Pancreas (tissue), 10 donors: ENCODE measurements around the gene GRIP2. TPM values are rescaled to one million over a fixed set of nuclear protein-coding genes. Genes with fewer than 3 reads are reported as not detected.
A peak's percentile ranks its signal among the peaks of the same experiment; 100 is the strongest.

Source experiments
- ATAC-seq, 4 donors: fragments of 200-7000 bp; cut with Tn5 transposase; one replicate each; pipeline versions ENCODE4 v1.8.0 to v1.9.1; 2020; ENCODE audit warnings: mild to moderate bottlenecking in 4 of 4, moderate library complexity in 4 of 4
- DNase-seq, 6 donors: peaks; one replicate each; pipeline ENCODE4 v3.0.0-alpha.2; 2020
- FAIRE-seq: peaks from 2 replicates; lab custom pipeline; 2012; peaks lifted over from hg19 to GRCh38; lab: Jason Lieb, UNC
- H3K27ac ChIP-seq, 4 donors: fragments of 200-600 bp; sonication (generic); 1 replicate in 3 of 4; 2 replicates in 1 of 4; pipeline versions ENCODE4 v1.5.0 to v1.8.0; 2020
- H3K27me3 ChIP-seq, 4 donors: fragments of 200-600 bp; one replicate each; pipeline ENCODE4 v1.8.0; 2021
- H3K36me3 ChIP-seq, 3 donors: fragments of 200-600 bp; sonication (generic) in 1 of 3; one replicate each; pipeline versions ENCODE4 v1.5.0 to v1.8.0; 2020 to 2021
- H3K4me1 ChIP-seq, 3 donors: fragments of 200-600 bp; one replicate each; pipeline ENCODE4 v1.8.0; 2021
- H3K4me3 ChIP-seq, 4 donors: fragments of 200-600 bp; sonication (generic) in 2 of 4; one replicate each; pipeline versions ENCODE4 v1.5.0 to v1.8.0; 2020 to 2021
- H3K9me3 ChIP-seq, 4 donors: fragments of 200-600 bp; one replicate each; pipeline ENCODE4 v1.8.0; 2021
- WGBS, 2 donors: extraction: QIAGEN DNeasy Blood & Tissue Kit; methylation state at CpG; one replicate each; pipeline ENCODE4 v1.1.7; 2013; 5-methylcytosine and 5-hydroxymethylcytosine counted together
- intact Hi-C, 3 donors: fragments of 100-400 bp; cut with DNase I; formaldehyde crosslinking; loops; one replicate each; pipeline versions ENCODE4 v1.11.1 to v1.14.2; 2022
- polyA plus RNA-seq, 2 donors: library from polyadenylated mRNA; stranded (reverse); fragments of 200-250 nt; gene quantifications; one replicate each; pipeline ENCODE4 v1.2.3, GENCODE V29; 2013
- total RNA-seq, 6 donors: library from RNA; stranded (reverse); fragmentation: NEBNext Ultra II Directional in 4 of 6; extraction: Animal tissue kit (Norgen Biotek cat#: 25700) in 4 of 6; gene quantifications; one replicate each; pipeline versions ENCODE4 v1.2.1 to v1.2.4, GENCODE V29; 2021 to 2023
- TF ChIP-seq, protein P1 (sequence below), 4 donors: fragments of 200-600 bp; sonication (generic) in 3 of 4; IDR thresholded peaks; one replicate each; pipeline versions ENCODE4 v1.5.0 to v1.8.0; 2021; ENCODE audit warnings: antibody characterized with exemption in 4 of 4
- donor health status: healthy with polysubstance abuse.
- donor health status: DM: no; HTN: no; CAD: no; lungs with moderate emphysema.
- donor health status: DM: no; HTN: no; CAD: no.
- donor health status: control.
- donor health status: control.
- donor health status: Bipolar disorder and iron deficiency.
- donor health status: DM: yes; HTN: yes; CAD: no.
- donor health status: DM: no; HTN: no; CAD: no.
- donor health status: DM: no; HTN: no; CAD: no.
- donor health status: DM: yes; HTN: yes; CAD: no.

GRIP2 gene
- total and polyA plus RNA-seq, 8 donors = 0.16 to 0.94 (median 0.35) TPM

DNA sequence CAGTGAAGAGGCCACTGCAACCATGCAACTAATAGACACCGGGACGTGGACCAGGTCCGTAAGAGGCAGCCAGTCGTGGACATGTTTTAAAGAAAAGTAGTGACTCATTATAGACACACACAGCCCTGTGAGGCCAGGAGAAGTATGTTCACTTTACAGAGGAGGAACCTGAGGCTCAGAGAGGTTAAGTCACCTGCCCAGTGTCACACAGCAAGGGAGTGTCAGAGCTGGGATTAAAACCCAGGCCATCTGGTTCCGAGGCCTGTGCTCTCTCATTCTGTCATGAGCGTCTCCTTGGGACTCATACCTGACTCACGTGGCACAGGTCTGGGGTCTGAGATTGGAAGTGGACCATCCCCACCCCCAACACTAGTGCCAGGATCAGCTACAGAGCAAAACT is 28.1 kb upstream of the GRIP2 start:
- no peak for FAIRE-seq
- TF ChIP-seq, protein P1, sequence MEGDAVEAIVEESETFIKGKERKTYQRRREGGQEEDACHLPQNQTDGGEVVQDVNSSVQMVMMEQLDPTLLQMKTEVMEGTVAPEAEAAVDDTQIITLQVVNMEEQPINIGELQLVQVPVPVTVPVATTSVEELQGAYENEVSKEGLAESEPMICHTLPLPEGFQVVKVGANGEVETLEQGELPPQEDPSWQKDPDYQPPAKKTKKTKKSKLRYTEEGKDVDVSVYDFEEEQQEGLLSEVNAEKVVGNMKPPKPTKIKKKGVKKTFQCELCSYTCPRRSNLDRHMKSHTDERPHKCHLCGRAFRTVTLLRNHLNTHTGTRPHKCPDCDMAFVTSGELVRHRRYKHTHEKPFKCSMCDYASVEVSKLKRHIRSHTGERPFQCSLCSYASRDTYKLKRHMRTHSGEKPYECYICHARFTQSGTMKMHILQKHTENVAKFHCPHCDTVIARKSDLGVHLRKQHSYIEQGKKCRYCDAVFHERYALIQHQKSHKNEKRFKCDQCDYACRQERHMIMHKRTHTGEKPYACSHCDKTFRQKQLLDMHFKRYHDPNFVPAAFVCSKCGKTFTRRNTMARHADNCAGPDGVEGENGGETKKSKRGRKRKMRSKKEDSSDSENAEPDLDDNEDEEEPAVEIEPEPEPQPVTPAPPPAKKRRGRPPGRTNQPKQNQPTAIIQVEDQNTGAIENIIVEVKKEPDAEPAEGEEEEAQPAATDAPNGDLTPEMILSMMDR (IDR thresholded peaks at IDR 0.05) = no peak

DNA sequence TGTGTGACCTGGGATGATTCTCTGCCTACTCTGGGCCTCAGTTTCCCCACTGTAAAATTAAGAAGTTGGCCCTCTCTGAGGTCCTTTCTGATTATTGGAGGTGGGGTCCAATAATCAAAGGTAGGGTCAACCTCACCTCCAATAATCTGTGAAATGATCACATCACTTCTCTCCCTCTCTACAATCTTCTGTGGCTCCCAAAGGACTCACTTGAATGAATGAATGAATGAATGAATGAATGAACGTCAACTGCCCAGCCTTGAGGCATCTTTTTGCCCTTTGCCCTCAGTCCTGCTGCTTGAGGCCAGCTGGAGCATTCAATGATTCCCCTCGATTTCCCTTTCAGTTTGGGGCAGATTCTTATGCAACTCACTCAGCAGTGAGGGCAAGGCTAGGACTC is 26.7 kb upstream of the GRIP2 start:
- no peaks in the 10 kb centered on the region for H3K9me3 ChIP-seq
- H3K4me3 ChIP-seq = no peak overlapping the region
- DNase-seq (no peak), ATAC-seq (no peak), FAIRE-seq (no peak)
- H3K4me1 ChIP-seq = no peaks in the 10 kb centered on the region
- no peaks in the 10 kb centered on the region for H3K36me3 ChIP-seq
- intact Hi-C loops = no loop called here
- H3K27me3 ChIP-seq = no peaks in the 10 kb centered on the region
- WGBS, 2 donors = 45 to 57% methylated on average over 2 of the region's 2 CpGs
- TF ChIP-seq, protein P1 (IDR thresholded peaks at IDR 0.05) = no peak
- no peak overlapping the region for H3K27ac ChIP-seq

More for the DNA sequence above, 28.1 kb upstream of the GRIP2 start:
- ATAC-seq (no peak), DNase-seq (no peak)
- intact Hi-C loops = no loop called here
- Histone ChIP-seq H3K27ac (no peak overlapping the region), H3K4me3 (no peak overlapping the region), H3K36me3 (no peaks in the 10 kb centered on the region), H3K4me1 (no peaks in the 10 kb centered on the region), H3K9me3 (no peaks in the 10 kb centered on the region), H3K27me3 (no peaks in the 10 kb centered on the region)
- 92 to 93% methylated on average over 7 of the region's 7 CpGs for WGBS, 2 donors

DNA sequence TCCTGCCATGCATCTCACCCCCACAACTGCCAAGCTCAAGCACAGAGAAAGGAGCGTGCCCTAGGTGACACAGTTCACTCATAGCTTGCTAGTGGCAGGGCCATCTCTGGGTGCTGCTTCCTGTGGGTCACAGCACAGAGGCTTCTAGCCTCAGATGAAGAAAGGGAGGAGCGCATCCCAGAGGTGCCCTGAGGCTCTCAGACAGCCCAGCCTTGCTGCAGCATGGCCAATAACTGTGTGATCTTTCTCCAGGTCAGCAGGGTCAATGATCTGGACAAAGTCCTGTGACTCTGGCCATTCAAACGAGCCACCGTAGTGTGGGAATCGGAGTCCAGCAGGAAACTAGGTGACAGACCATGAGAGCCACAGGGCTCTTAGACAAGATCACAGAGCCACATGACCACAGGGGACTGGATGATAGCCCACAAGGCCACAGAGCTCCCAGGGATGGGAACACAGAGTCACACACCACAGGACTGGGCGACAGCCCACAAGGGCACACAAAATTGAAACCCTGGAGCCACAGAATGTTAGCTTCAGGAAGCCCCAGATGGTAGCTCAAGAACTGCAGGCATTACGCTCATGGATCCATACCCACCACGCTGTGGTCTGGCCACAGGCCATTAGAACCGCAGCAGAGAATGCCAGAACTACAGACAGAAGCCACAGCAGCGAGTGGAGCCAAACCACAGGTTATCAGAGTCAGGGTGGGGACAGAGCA is 25.9 kb upstream of the GRIP2 start:
- Histone ChIP-seq H3K27me3 (no peaks in the 10 kb centered on the region), H3K9me3 (no peaks in the 10 kb centered on the region), H3K27ac (no peak overlapping the region), H3K4me1 (no peaks in the 10 kb centered on the region), H3K4me3 (no peak overlapping the region), H3K36me3 (no peaks in the 10 kb centered on the region)
- 82 to 87% methylated on average over 10 of the region's 10 CpGs for WGBS, 2 donors
- intact Hi-C loops = no loop called here
- DNase-seq = no peak
- TF ChIP-seq, protein P1 (IDR thresholded peaks at IDR 0.05) = no peak
- no peak for FAIRE-seq
- no peak for ATAC-seq

DNA sequence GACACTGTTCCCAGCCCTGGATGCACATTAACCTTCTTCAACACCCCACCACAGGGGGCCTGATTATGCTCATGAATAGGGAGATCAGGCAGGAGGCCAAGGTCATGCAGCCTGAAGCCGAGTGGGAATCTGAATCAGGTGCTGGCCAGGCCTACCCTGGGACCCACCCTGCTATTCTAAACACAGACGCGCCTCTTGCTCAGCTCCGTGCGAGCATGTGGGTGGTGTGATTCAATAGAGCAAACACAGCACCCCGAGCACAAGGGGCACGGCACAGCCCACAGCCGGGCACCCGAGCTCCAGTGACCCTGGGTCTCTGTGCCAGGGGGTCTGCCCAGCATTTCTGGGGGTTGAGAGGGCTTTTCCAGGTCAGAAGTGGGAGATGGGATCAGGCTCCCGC is 24.6 kb upstream of the GRIP2 start:
- no peaks in the 10 kb centered on the region for H3K9me3 ChIP-seq
- FAIRE-seq (no peak), DNase-seq (no peak), ATAC-seq (peak in 1 of 4 donors; percentile 48)
- intact Hi-C loops = no loop called here
- 70 to 75% methylated on average over 10 of the region's 10 CpGs for WGBS, 2 donors
- H3K27ac ChIP-seq = no peak overlapping the region
- no peaks in the 10 kb centered on the region for H3K36me3 ChIP-seq
- H3K4me3 ChIP-seq = no peak overlapping the region
- H3K27me3 ChIP-seq = no peaks in the 10 kb centered on the region
- no peaks in the 10 kb centered on the region for H3K4me1 ChIP-seq
- TF ChIP-seq, protein P1 (IDR thresholded peaks at IDR 0.05) = no peak

DNA sequence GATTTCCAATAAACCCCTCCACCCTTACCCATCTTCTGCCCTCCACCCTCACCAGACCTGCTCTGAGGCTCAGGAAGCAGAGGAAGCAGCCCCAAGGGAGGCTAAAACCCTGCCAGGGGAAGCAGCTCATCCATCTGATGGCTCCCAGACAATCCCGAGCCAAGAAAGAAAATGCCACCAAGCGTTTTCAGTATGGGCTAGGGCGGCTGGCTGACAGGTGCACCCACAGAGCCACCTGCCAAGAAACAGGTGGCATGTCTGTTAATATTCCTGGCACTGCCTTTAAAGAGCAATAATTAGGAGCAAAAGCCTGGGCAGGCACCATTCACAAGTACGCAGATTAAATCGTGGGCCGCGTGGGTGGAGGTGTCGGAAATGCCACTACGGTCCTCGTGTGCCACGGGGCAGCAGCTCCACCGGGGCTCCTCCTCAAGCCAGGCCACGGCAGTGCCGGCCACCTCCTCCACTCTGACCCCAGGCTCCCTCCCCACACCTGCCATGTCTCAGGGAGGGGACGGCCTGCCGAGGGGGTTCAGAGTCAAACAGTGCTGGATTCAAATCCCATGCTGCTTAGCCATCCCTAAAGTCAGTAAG is 23.9 kb upstream of the GRIP2 start:
- DNase-seq = no peak
- TF ChIP-seq, protein P1 (IDR thresholded peaks at IDR 0.05) = no peak
- no peak for FAIRE-seq
- Histone ChIP-seq H3K4me1 (no peaks in the 10 kb centered on the region), H3K36me3 (no peaks in the 10 kb centered on the region), H3K27ac (no peak overlapping the region), H3K4me3 (no peak overlapping the region), H3K27me3 (no peaks in the 10 kb centered on the region), H3K9me3 (no peaks in the 10 kb centered on the region)
- WGBS, 2 donors = 73 to 78% methylated on average over 16 of the region's 16 CpGs
- no peak for ATAC-seq
- intact Hi-C loops = no loop called here
